Left hindlimb (tissue), 1 donor: ENCODE data around the gene PDGFB.

Experiments
- DNase-seq: peaks from one replicate; pipeline ENCODE4 v3.0.0-alpha.2; 2018

The PDGFB gene

GRCh38 chr22:39244496-39245129 is at the start of gene PDGFB:
Gene PDGFB, minus strand, starts transcription at chr22:39244982. Its CDS starts 1,019 bp downstream, at chr22:39243963.
- no peak for DNase-seq

DNA sequence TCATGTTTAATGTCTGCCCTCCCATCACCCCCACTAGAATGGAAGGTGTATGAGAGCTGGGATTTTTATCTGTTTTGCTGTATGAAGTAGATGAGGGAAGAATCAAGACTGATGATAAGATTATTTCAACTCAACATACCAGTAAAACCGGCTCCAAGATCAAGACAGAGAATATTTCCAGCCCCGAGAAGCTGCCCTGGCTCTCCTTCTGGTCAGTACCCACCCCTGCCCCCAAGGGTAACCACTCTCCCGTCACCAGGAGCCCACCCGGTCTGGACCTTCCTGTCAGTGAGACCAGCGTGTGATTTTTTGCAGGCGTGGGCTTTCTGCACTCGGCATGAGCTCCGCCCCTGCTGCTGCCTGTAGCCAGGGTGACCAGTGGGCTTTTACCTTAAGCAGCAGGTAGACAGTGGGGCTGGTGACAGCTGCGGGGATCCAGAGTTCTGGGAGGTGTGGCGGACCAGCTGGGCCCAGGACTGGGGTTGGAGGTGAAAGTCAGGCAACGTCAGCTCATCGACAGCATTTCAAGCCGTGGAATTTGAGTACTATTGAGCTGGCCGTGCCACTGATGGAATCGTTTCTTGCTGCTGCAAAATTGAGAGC is 49.1 kb upstream of the PDGFB start:
- no peak for DNase-seq

DNA sequence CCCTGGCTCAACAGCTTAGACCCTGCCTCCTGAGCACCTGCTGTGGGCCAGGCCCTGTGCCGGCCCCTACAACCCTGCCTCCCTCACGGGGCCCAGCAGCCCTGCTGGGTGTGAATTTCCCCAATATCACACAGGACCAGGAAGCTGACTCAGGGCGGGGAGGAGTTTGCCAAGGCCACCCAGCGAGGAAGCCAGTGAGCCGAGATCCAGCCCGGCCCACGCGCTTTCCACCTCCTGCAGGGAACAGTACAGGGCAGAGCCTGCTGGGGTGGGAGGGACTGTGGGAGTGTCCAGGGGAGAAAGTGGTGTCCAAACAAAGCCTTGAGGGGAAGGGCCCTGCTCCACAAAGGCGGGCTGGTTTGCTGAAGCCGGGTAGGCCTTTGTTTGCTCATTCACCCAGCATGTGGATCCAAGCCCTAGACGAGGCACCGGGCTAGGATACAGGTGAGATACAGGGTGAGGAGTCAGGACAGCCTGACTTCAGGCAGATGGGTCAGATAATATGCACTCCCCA is 47.8 kb upstream of the PDGFB start:
- peak; percentile 84 for DNase-seq

GRCh38 chr22:39292031-39292462 is 47.3 kb upstream of the PDGFB start:
- DNase-seq, result peak; percentile 39

DNA sequence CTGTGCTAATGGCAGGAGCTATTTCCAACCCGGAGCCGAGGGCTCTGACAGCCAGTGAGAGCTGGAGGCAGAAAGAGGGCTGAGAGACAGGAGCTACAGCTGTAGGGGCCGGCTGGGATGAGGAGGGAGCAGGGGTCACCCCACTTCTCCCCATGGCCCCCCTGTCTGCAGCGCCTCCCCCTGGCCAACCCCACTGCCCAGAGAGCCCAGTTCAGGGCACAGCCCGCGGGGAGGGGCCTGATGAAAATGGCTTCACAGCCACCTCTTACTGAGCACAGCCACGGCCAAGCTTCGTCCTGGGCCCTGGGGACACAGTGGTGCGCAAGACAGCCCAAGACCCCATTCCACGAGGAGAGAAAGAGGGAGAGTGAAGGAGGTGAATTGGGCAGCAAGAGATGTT is 46.7 kb upstream of the PDGFB start:
- peak; percentile 29 for DNase-seq

DNA sequence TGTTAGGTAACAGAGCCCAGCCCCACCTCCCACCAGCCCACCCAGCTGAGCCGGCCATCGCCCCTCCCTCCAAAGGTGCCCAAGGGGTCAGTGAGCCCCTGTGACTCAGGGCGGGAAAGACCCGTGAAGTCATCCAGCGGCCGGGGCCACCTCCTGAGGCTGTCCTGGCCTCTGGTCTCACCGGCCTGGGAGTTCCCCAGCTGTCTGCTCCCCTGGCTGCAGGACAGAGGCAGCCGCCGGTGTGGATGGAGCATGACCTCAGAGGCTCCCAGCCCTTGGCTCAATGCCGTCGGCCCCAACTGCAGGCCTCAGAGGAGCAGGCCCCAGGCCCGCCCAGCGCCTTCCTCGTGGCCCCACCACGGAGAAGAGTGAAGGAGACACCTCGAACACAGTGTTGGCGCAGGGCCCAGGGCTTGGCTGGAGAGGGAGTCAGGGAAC is 46.0 kb upstream of the PDGFB start:
- DNase-seq, result peak; percentile 65

DNA sequence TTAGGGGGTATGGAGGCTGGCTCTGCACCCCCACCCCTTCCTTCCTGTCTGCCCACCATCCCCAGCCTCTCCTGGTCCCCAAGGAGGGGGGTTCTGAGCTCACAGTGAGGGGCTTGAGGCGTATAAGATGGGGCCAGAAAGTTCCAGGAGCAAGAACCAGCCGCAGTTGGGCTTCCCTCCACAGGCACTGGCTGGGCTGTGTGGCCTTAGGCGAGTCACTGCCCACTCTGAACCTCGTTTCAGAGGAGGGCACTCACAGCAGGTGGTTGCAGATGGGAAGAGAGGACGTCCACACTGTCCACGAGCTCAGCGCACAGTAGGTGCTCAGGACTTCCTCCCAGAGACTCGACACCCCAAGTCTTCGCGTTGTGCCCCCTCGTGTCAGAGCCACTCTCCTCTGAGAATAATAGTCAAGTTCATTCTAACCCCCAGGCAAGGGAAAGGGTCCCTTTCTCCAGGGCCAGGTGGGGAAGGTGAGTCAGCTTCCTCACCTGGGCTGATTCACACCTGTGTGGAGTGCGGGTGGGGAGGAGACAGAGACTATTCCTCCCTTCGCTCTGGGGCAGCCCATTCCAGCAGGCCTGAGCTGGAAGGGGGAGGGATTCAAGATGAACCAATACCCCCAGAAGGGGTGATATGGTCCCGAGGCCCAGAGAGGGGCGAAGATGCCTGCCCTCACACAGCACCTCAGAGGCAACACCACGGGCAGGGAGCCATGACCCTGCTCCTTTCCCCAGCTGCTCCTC is 45.4 kb upstream of the PDGFB start:
- DNase-seq, result no peak

DNA sequence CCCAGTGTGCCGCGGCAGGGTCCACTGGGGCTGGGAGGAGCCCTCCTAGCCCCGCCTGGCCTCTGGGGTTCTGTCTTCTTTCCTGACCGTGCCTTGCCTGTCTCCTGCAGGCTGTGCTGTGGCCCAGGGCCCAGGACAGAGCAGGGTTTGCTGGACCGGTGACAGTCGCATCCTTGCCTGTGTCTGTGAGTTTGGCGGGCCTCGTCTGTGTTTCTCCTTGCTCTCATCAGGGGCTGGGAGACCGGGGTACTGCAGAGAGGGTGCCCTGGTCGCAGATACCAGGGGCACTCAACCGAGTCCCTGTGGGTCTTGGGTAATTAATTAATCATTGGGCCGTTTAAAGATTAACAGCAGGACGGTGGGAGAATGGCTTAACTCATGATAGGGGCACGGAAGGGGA is 44.8 kb upstream of the PDGFB start:
- peak; percentile 30 for DNase-seq

GRCh38 chr22:39288135-39288898 is 43.5 kb upstream of the PDGFB start:
- no peak for DNase-seq

GRCh38 chr22:39287076-39287725 is 42.4 kb upstream of the PDGFB start:
- no peak for DNase-seq

GRCh38 chr22:39284983-39285382 is 40.2 kb upstream of the PDGFB start:
- DNase-seq, result no peak

- DNase-seq, result peak; percentile 15
These were observed 39.6 kb upstream of the PDGFB start for GRCh38 chr22:39284142-39284980.

GRCh38 chr22:39283322-39284141 is 38.8 kb upstream of the PDGFB start:
- peak; percentile 54 for DNase-seq

DNA sequence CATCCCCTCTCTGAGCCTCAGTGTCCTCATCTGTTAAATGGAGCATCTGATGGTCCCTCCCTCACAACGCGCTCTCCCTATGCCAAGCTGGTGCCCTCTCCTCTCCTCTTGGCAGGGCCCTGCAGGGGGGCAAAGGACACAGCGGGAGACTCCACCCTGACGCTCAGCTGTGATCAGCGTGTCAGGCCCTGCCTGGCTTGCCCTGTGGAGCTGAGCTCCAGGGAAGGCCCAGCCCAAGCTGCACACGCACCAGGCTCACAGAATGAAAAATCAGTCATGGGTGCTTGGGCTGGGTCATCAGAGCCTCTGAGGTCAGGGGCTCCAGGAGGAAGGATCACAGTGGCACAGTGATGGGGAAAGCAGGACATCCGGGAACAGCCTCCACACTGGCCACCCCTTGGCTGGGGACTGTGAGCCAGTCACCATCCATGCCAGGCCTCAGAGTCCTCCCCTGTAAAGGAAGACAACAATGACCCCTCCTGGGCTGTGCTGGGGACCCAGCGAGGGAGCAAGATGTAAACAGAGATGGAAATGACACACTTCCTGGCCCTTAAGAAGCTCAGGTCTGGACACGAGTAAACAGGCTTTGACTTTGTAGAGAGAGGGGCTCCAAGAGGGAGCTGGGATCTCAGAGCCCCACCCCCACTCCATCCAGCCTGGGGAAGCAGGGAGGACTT is 38.0 kb upstream of the PDGFB start:
- peak; percentile 47 for DNase-seq

GRCh38 chr22:39281126-39281525 is 36.3 kb upstream of the PDGFB start:
- peak; percentile 0 for DNase-seq

GRCh38 chr22:39280250-39280649 is 35.5 kb upstream of the PDGFB start:
- DNase-seq, result no peak

DNA sequence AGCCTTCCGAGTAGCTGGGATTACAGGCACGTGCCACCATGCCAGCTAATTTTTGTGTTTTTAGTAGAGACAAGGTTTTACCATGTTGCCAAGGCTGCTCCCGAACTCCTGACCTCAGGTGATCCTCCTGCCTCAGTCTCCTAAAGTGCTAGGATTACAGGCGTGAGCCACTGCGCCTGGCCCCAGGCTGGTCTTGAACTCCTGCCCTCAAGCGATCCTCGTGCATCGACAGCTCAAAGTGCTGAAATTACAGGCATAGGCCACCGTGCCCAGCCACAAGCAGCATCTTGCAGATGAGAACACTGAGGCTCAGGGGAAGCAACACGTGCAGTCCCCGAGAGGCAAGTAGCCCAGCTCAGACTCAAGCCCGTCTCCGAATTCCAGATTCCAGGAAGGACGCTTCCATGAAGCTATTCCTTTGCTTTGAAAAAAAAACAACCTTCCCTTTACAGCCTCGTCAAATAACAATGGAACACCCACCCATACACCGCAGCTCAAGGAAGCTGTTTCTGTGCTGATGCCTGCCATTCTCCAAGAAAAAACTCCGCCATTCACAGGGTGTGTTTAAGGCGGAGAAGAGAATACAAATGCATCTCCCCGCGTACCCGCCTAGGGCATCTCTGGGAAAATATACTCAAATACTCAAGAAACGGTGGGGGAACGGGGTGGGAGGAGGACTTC is 34.5 kb upstream of the PDGFB start:
- DNase-seq, result no peak

DNA sequence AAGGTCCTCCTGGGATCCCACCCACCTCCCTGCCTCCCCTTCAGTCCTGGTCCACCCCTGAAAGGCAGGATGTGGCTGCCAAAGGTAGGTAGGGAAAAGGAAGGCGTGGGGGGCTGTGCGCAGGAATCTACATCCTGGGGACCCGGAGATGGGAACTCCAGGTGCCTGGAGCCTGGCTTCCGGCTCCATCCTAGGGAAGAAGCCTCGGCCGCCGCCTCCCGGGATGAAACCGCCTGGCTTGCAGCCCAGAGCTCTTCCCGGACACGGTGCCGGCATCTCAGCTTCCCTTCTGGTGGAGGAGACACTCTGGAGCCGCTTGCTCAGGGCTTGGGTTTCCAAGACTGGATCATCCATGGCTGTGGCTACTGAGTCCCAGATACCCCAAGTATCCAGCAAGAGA is 33.3 kb upstream of the PDGFB start:
- peak; percentile 74 for DNase-seq

DNA sequence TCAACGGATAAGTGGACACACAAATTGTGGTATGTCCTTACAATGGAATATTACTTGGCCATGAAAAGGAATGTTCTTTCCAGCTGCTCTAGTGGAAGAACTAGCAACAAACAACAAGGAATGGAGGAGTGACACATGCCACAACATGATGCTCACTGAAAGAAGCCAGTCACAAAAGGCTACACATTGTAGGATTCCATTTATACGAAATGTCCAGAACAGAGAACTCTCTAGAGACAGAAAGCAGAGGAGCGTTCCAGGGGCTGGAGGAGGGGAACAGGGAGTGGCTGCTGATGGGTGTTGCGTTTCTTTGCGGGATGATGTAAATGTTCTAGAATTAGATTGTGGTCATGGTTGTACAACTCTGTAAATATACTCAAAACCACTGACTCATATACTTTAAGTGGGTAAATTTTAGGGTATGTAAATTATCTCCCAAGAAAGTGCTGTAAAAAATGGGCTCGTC is 32.4 kb upstream of the PDGFB start:
- DNase-seq, result peak; percentile 20
